ENCODE data around the gene RBMS1. TPM values are rescaled to one million over a fixed set of nuclear protein-coding genes. Genes with fewer than 3 reads are reported as not detected.

RBMS1 gene
- total and polyA plus RNA-seq, 5 donors from 2014 or later, result 27.9 to 58.4 (median 33.5) TPM

GRCh38 chr2:160474891-160475787 lies 18.5 kb downstream of the RBMS1 start:
- Histone ChIP-seq H3K27me3 (ENCODE audit: control insufficient read depth, insufficient read depth, low read length) (peaks cover 11% of the 10 kb centered on the region), H3K27ac (ENCODE audit: insufficient read depth, low read length, poor library complexity, severe bottlenecking) (no peak overlapping the region), H3K9me3 (ENCODE audit: control insufficient read depth in 2 of 2, low read length in 2 of 2) (no peaks in the 10 kb centered on the region), H3K36me3 (ENCODE audit: control insufficient read depth, insufficient read depth, low read length) (no peaks in the 10 kb centered on the region), H3K4me1 (ENCODE audit: control insufficient read depth, insufficient read depth, low read length, poor library complexity, severe bottlenecking) (no peaks in the 10 kb centered on the region), H3K4me3 (ENCODE audit: low read depth, low read length) (no peak overlapping the region)
- DNase-seq (no peak), ATAC-seq (ENCODE audit: low read depth in 2 of 2) (no peak)
- no peak overlapping the region for H3K4me3 Mint-ChIP-seq
- peaks cover 33% of the 10 kb centered on the region for H3K27me3 Mint-ChIP-seq
- peak overlapping the region in 2 of 3 donors; percentile 33 to 95 for H3K27ac Mint-ChIP-seq
- H3K4me1 Mint-ChIP-seq, result peaks cover 0 to 13% (median 7%) of the 10 kb centered on the region in 4 donors
- H3K36me3 Mint-ChIP-seq, result no peaks in the 10 kb centered on the region
- no peaks in the 10 kb centered on the region for H3K9me3 Mint-ChIP-seq

GRCh38 chr2:160474319-160474645 lies 19.3 kb downstream of the RBMS1 start:
- no peak overlapping the region for H3K27ac Mint-ChIP-seq
- ATAC-seq (ENCODE audit: low read depth in 2 of 2) (no peak), DNase-seq (no peak)
- H3K4me1 Mint-ChIP-seq, result peaks cover 0 to 13% (median 8%) of the 10 kb centered on the region in 4 donors
- no peaks in the 10 kb centered on the region for H3K9me3 Mint-ChIP-seq
- Histone ChIP-seq H3K9me3 (ENCODE audit: control insufficient read depth in 2 of 2, low read length in 2 of 2) (no peaks in the 10 kb centered on the region), H3K4me1 (ENCODE audit: control insufficient read depth, insufficient read depth, low read length, poor library complexity, severe bottlenecking) (no peaks in the 10 kb centered on the region), H3K4me3 (ENCODE audit: low read depth, low read length) (no peak overlapping the region), H3K27me3 (ENCODE audit: control insufficient read depth, insufficient read depth, low read length) (peaks cover 14% of the 10 kb centered on the region), H3K36me3 (ENCODE audit: control insufficient read depth, insufficient read depth, low read length) (no peaks in the 10 kb centered on the region), H3K27ac (ENCODE audit: insufficient read depth, low read length, poor library complexity, severe bottlenecking) (no peak overlapping the region)
- H3K4me3 Mint-ChIP-seq, result no peak overlapping the region
- peaks cover 33% of the 10 kb centered on the region for H3K27me3 Mint-ChIP-seq
- no peaks in the 10 kb centered on the region for H3K36me3 Mint-ChIP-seq

- Mint-ChIP-seq H3K27ac (no peak overlapping the region), H3K9me3 (no peaks in the 10 kb centered on the region), H3K27me3 (peaks cover 33% of the 10 kb centered on the region), H3K4me1 (peaks cover 0 to 13% (median 9%) of the 10 kb centered on the region in 4 donors), H3K4me3 (no peak overlapping the region), H3K36me3 (no peaks in the 10 kb centered on the region)
- Histone ChIP-seq H3K9me3 (ENCODE audit: control insufficient read depth in 2 of 2, low read length in 2 of 2) (no peaks in the 10 kb centered on the region), H3K27me3 (ENCODE audit: control insufficient read depth, insufficient read depth, low read length) (peaks cover 14% of the 10 kb centered on the region), H3K4me1 (ENCODE audit: control insufficient read depth, insufficient read depth, low read length, poor library complexity, severe bottlenecking) (no peaks in the 10 kb centered on the region), H3K4me3 (ENCODE audit: low read depth, low read length) (no peak overlapping the region), H3K36me3 (ENCODE audit: control insufficient read depth, insufficient read depth, low read length) (no peaks in the 10 kb centered on the region), H3K27ac (ENCODE audit: insufficient read depth, low read length, poor library complexity, severe bottlenecking) (no peak overlapping the region)
- DNase-seq (no peak), ATAC-seq (ENCODE audit: low read depth in 2 of 2) (no peak)
Measured at GRCh38 chr2:160473468-160474318, 19.9 kb downstream of the RBMS1 start.

DNA sequence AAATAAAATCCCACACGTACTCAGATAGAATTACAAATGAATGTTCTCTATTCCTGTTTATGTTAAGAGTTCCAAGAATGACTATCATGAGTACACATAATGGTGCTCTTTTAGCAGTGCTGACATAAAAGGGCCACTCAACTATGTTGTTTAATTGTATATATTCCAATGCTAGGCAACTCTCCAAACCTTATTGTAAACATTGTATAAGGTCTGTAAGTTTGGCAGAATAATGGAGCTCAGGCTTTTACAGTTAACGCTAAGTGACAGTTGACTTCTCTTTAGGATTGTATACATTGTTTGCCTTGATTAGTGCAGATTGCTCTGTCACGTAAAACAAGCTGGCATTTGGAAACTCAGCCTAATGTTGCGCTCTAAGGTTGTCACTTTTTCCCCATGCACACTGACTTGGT lies 20.8 kb downstream of the RBMS1 start:
- no peak overlapping the region for H3K4me3 Mint-ChIP-seq
- ATAC-seq (ENCODE audit: low read depth in 2 of 2) (no peak), DNase-seq (no peak)
- no peaks in the 10 kb centered on the region for H3K36me3 Mint-ChIP-seq
- no peak overlapping the region for H3K27ac Mint-ChIP-seq
- H3K27me3 ChIP-seq (ENCODE audit: control insufficient read depth, insufficient read depth, low read length), result peaks cover 14% of the 10 kb centered on the region
- peaks cover 29% of the 10 kb centered on the region for H3K27me3 Mint-ChIP-seq
- H3K4me1 ChIP-seq (ENCODE audit: control insufficient read depth, insufficient read depth, low read length, poor library complexity, severe bottlenecking), result no peaks in the 10 kb centered on the region
- H3K27ac ChIP-seq (ENCODE audit: insufficient read depth, low read length, poor library complexity, severe bottlenecking), result no peak overlapping the region
- no peaks in the 10 kb centered on the region for H3K9me3 ChIP-seq (ENCODE audit: control insufficient read depth in 2 of 2, low read length in 2 of 2)
- H3K4me1 Mint-ChIP-seq, result peaks cover 0 to 13% (median 9%) of the 10 kb centered on the region in 4 donors
- no peaks in the 10 kb centered on the region for H3K36me3 ChIP-seq (ENCODE audit: control insufficient read depth, insufficient read depth, low read length)
- H3K9me3 Mint-ChIP-seq, result no peaks in the 10 kb centered on the region
- no peak overlapping the region for H3K4me3 ChIP-seq (ENCODE audit: low read depth, low read length)

GRCh38 chr2:160471950-160472349 lies 21.7 kb downstream of the RBMS1 start:
- Mint-ChIP-seq H3K4me1 (peaks cover 0 to 12% (median 8%) of the 10 kb centered on the region in 4 donors), H3K27me3 (peaks cover 26% of the 10 kb centered on the region), H3K27ac (no peak overlapping the region), H3K9me3 (no peaks in the 10 kb centered on the region), H3K4me3 (no peak overlapping the region), H3K36me3 (no peaks in the 10 kb centered on the region)
- H3K27me3 ChIP-seq (ENCODE audit: control insufficient read depth, insufficient read depth, low read length), result peaks cover 16% of the 10 kb centered on the region
- no peak overlapping the region for H3K27ac ChIP-seq (ENCODE audit: insufficient read depth, low read length, poor library complexity, severe bottlenecking)
- no peak overlapping the region for H3K4me3 ChIP-seq (ENCODE audit: low read depth, low read length)
- DNase-seq (peak in 1 of 3 donors; percentile 52), ATAC-seq (ENCODE audit: low read depth in 2 of 2) (no peak)
- no peaks in the 10 kb centered on the region for H3K9me3 ChIP-seq (ENCODE audit: control insufficient read depth in 2 of 2, low read length in 2 of 2)
- no peaks in the 10 kb centered on the region for H3K36me3 ChIP-seq (ENCODE audit: control insufficient read depth, insufficient read depth, low read length)
- H3K4me1 ChIP-seq (ENCODE audit: control insufficient read depth, insufficient read depth, low read length, poor library complexity, severe bottlenecking), result no peaks in the 10 kb centered on the region

- H3K36me3 Mint-ChIP-seq, result no peaks in the 10 kb centered on the region
- Histone ChIP-seq H3K27me3 (ENCODE audit: control insufficient read depth, insufficient read depth, low read length) (peaks cover 17% of the 10 kb centered on the region), H3K9me3 (ENCODE audit: control insufficient read depth in 2 of 2, low read length in 2 of 2) (no peaks in the 10 kb centered on the region), H3K36me3 (ENCODE audit: control insufficient read depth, insufficient read depth, low read length) (no peaks in the 10 kb centered on the region), H3K4me1 (ENCODE audit: control insufficient read depth, insufficient read depth, low read length, poor library complexity, severe bottlenecking) (no peaks in the 10 kb centered on the region), H3K27ac (ENCODE audit: insufficient read depth, low read length, poor library complexity, severe bottlenecking) (no peak overlapping the region), H3K4me3 (ENCODE audit: low read depth, low read length) (no peak overlapping the region)
- ATAC-seq (ENCODE audit: low read depth in 2 of 2), result no peak
- no peak overlapping the region for H3K4me3 Mint-ChIP-seq
- H3K4me1 Mint-ChIP-seq, result peaks cover 0 to 12% (median 8%) of the 10 kb centered on the region in 4 donors
- no peak overlapping the region for H3K27ac Mint-ChIP-seq
- no peaks in the 10 kb centered on the region for H3K9me3 Mint-ChIP-seq
- no peak for DNase-seq
- peaks cover 20% of the 10 kb centered on the region for H3K27me3 Mint-ChIP-seq
Measured at GRCh38 chr2:160469621-160470204, 23.9 kb downstream of the RBMS1 start.

- no peak for ATAC-seq (ENCODE audit: low read depth in 2 of 2)
- Mint-ChIP-seq H3K36me3 (no peaks in the 10 kb centered on the region), H3K4me3 (no peak overlapping the region)
Measured at GRCh38 chr2:160469164-160469563, 24.4 kb downstream of the RBMS1 start.

More at GRCh38 chr2:160469164-160469563, 24.4 kb downstream of the RBMS1 start:
- Histone ChIP-seq H3K9me3 (ENCODE audit: control insufficient read depth in 2 of 2, low read length in 2 of 2) (no peaks in the 10 kb centered on the region), H3K4me3 (ENCODE audit: low read depth, low read length) (no peak overlapping the region), H3K27me3 (ENCODE audit: control insufficient read depth, insufficient read depth, low read length) (peaks cover 14% of the 10 kb centered on the region), H3K4me1 (ENCODE audit: control insufficient read depth, insufficient read depth, low read length, poor library complexity, severe bottlenecking) (no peaks in the 10 kb centered on the region), H3K27ac (ENCODE audit: insufficient read depth, low read length, poor library complexity, severe bottlenecking) (no peak overlapping the region), H3K36me3 (ENCODE audit: control insufficient read depth, insufficient read depth, low read length) (no peaks in the 10 kb centered on the region)
- Mint-ChIP-seq H3K9me3 (no peaks in the 10 kb centered on the region), H3K4me1 (peaks cover 0 to 10% (median 7%) of the 10 kb centered on the region in 4 donors), H3K27me3 (peaks cover 18% of the 10 kb centered on the region), H3K27ac (no peak overlapping the region)
- no peak for DNase-seq
